GM19468 (cell line): ENCODE measurements around the gene PSKH1.

Experiments
- ATAC-seq: cut with Tn5 transposase; IDR thresholded peaks from one replicate; pipeline ENCODE4 v1.9.1; 2021; ENCODE audit warnings: mild to moderate bottlenecking, moderate library complexity, moderate number of reproducible peaks; ENCODE audit not compliant: unreplicated experiment; ENCODE audit errors: extremely low read depth

Gene PSKH1

DNA sequence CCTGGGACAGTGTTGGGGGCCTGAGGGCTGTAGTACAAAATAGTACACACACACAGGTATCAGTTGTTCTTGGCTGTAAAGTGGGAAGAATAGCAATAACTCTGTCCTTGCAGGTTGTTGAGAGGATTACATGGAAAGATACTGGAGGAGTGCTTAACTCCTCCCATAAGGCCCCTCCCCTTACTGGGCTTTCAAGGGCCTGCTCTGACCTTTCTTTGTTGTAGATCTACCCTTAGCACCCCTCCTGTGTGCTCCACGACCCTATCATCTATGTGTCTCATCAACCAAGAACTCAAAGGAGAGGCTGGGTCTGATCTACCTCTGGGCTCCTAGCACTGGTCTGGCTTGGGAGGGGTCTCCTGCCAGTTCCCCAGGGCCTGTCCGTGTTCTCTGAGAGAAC lies 28.5 kb upstream of the PSKH1 start:
- ATAC-seq = no peak

DNA sequence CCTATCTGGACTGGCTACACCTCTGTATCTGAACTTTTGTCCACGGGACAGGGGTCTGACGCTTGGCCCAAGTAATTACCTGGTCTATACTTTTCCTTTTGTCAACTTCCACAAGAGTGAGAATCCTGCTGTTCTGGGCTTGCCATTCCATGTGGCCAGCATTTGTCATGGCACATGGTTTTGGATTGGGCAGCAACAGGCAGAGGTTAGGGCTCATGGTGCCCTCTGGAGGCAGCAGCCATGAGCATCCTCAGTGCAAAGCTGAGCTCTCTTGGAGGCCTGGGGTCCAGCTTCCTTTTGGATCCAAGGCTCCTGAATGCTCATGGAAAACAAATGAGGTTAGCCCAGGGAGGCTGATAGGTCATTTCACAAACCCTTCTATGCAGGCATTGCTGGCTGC lies 27.7 kb upstream of the PSKH1 start:
- ATAC-seq = no peak

DNA sequence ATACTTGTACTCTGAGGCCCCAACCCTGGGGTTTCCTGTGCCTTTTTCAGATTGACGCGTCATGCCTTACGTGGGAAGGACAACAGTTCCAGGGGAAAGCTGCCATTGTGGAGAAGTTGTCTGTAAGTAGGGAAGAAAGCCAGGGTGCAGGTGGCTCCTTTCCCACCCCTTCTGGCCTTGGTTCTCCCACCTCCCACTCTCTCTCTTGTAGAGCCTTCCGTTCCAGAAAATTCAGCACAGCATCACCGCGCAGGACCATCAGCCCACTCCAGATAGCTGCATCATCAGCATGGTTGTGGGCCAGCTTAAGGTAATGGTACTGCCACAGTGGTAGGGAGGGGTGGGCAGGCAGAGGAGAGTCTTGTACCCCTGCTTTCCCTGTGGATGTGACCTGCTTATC lies 24.8 kb upstream of the PSKH1 start:
- no peak for ATAC-seq

DNA sequence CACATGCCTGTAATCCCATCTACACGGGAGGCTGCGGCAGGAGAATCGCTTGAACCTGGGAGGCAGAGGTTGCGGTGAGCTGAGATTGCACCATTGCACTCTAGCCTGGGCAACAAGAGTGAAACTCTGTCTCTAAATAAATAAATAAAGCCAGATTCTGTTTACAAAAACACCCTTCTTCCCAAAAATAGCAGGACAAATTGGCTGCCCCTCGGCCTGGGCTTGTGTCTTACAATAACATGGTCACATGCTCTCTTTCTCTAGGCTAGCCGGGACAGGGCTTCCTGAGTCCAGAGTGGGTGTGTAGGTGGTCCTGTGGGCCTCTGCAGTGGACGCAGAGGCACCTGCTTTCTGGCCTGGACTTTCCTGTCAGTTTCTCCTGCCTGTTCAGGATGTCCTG lies 23.4 kb upstream of the PSKH1 start:
- no peak for ATAC-seq

DNA sequence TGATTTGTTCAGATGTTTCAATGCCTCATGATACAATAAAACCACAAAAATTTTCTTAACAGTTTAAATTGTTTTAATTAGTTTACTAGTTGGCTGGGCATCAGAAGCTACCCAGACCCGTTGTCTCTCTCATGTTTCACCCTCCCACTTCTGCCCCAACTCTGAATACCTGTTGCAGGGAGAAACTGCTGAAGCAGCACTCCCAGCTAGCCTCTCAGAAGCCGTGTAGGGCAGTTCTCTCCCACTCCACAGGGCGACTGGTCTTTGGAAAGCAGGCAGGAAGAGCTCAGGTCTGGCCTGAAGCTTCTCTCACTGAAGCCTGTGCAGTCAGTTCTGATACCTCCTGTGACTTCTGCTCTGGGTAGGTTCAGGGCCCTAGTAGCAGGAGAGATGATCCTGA lies 21.8 kb upstream of the PSKH1 start:
- no peak for ATAC-seq

DNA sequence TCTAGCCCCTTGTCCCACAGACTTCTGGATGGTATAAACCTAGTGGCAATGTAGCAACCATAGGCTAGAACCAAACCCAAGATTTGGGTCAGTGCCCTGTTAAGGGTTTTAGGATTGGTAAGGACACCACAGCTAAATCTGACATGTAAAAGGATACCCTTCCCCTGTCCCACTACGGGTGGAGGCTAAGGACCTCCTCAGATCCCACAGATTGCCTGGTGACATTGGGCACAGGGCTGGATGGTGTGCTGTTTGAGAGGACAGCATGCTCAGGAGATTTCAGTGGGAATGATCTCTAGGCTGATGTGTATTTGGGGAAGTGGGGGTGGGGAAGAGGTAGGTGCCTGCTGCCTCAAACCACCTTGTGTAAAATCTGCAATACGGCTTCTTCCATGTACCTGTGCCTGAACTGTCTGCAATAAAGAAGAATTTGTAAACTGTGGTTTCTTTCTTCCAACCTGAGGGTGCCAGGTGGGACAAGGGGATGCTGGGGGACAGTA lies 20.9 kb upstream of the PSKH1 start:
- no peak for ATAC-seq

DNA sequence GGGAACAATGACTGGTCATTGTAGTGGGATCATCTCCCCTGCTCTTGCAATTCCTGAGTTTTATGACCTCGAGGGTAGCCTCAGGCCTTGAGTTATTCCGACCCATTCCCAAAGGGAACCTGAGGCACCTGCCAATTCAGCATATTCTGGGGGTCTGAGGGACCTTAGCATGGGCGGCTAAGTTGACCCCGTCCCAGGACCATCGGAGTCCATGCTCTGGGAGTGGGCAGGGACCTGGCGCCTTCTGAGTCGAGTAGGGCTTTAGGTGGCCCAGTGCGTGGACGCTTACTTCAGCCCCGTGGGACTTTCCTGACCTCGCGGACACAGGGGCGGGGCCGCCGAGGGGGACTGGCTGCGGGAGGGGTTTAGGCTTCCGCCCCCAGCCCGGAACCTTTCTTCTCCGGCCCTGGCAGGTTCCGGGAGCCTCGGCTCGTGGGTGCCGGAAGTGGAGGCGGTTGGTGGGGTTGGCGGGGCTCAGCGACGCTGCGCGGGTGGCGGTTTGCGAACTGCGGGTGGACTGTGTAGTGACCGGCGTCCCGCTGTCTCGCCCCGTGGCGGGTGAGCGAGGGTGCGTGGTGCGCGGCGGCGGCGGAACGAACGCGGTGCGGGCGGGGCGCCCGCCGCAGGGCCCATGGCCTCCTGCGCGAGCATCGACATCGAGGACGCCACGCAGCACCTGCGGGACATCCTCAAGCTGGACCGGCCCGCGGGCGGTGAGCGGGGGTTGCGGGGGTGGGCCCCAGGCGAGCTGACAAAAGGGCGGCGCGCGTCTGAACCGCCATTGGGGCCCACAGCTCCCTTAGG lies 20.2 kb upstream of the PSKH1 start, which contains the start of gene EDC4:
Gene EDC4 (plus strand): TSS at position 422 of the 804 bp plus-strand sequence. CDS start 210 bp downstream, at position 632.
- ATAC-seq = no peak

DNA sequence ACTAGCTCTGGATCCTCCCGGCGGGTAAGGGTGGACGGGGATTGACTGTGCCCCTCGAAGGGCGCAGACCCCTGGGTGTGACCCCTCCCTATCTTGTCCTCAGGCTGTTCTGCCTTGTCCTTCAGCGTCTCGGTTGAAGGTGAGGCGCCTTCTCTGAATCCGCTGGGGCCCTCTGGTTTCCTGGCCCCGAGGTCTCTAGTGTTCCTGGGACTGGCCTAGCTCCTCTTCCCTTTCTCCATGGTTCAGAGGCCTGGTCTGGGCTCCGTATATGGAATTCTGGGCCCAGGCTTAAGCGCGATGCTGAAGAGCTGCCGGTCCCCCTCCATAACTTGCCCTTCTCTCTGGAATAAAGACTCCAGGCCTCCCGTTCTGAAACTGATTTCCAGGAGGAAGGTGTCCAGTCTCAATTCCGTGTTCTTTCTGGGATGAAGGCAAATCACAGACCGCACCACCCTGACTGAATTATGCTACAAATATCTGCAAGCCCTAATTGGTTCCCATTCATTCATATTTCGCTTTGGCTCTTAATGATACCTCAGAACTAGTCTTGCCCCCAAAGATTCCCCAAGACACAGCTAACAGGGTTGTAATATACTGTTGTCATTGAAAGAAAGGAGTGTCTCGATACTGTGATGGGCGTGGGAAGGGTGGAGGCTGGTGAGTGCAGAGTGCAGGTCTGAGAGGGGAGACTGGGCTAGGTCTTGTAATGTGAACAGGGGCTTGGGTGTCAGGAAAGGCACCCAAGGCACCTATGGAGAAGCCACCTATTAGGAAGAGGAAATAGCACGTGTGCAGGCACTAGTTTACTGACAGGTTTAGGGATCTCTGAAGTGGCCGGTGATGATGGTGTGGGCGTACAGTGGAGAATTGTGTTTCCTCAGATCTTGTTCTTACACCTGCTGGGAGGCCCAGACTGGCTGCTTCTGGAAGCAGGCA lies 19.4 kb upstream of the PSKH1 start:
- ATAC-seq = no peak

DNA sequence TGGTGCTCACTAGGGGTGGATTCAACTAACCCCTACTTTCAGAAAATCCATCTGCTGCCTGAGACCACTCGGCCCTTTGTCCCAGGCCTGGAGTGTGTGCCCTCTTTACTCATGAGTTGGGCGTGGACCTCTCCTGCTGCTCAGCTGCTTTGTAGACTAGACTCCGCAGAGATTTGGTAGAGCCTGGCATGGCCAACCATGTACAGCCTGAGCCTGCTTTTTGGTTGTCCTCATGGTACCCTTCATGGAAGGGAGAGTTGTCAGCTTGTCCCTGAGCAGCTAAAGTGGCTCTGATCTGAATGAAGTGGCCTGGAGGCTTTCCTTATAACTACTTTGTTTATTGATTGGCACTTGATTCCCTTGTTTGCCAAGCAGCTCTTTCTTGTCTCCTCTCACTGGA lies 18.7 kb upstream of the PSKH1 start:
- no peak for ATAC-seq

DNA sequence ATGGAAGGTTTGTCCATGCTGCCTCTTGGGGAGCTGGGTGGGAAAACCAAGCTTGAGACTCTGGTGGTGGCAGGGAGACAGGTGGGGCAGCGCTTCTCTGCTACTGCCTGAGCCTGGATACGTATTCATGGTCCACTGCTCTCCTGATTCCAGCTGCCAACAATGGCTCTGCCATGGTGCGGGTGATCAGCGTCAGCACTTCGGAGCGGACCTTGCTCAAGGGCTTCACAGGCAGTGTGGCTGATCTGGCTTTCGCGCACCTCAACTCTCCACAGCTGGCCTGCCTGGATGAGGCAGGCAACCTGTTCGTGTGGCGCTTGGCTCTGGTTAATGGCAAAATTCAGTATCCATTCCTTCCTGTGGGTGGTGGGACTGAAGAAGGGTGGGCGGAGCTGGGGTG lies 16.0 kb upstream of the PSKH1 start:
- no peak for ATAC-seq

DNA sequence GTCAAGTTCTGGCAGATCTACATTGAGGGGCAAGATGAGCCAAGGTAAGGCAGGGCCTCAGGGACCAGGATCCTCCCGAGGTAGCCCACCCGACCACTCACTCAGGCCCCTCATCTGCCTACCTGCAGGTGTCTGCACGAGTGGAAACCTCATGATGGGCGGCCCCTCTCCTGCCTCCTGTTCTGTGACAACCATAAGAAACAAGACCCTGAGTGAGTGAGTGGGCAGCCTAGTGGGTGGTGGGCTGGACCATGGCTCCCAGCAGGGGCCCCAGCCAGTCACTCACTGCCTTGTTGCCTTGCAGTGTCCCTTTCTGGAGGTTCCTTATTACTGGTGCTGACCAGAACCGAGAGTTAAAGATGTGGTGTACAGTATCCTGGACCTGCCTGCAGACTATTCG lies 14.8 kb upstream of the PSKH1 start:
- ATAC-seq = no peak

DNA sequence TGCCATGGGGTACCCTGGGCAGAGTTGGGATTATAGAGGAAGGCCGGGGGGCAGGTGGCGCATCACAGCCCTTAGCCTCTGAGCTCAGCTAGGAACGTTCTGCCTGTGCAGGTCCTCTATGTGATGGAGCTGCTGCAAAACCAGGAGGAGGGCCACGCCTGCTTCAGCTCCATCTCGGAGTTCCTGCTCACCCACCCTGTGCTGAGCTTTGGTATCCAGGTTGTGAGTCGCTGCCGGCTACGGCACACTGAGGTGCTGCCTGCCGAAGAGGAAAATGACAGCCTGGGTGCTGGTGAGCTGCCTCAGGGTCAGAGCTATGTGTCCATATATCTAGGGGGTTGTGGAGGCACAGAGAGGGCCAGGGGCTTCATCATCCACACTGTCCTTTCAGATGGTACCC lies 14.2 kb upstream of the PSKH1 start:
- ATAC-seq = no peak

DNA sequence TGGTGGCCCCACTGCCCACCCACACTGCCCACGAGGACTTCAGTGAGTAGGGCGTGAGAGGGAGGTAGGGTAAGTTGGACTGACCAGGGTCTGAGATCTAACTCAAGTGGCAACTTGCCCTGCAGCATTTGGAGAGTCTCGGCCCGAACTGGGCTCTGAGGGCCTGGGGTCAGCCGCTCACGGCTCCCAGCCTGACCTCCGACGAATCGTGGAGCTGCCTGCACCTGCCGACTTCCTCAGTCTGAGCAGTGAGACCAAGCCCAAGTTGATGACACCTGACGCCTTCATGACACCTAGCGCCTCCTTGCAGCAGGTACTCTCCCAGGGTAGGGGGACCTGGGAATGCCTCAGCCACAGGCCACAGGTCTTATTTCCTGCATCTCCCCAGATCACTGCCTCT lies 13.6 kb upstream of the PSKH1 start:
- no peak for ATAC-seq

DNA sequence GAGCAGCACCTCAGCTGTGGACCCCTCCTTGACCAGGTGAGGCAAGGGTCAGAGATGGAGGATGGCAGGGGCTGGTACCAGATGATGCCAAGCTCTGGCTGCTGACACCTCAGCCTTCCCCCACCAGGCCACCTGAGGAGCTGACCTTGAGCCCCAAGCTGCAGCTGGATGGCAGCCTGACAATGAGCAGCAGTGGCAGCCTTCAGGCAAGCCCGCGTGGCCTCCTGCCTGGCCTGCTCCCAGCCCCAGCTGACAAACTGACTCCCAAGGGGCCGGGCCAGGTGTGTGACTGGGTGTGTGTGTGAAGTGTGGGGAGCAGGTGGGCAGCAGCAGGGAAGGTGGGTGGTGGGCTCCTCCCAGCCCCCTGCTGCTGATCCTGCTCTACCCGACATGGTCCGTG lies 13.1 kb upstream of the PSKH1 start:
- ATAC-seq = no peak

DNA sequence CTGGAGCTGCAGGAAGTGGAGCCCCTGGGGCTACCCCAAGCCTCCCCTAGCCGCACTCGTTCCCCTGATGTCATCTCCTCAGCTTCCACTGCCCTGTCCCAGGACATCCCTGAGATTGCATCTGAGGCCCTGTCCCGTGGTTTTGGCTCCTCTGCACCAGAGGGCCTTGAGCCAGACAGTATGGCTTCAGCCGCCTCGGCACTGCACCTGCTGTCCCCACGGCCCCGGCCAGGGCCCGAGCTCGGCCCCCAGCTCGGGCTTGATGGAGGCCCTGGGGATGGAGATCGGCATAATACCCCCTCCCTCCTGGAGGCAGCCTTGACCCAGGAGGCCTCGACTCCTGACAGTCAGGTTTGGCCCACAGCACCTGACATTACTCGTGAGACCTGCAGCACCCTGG lies 12.5 kb upstream of the PSKH1 start:
- no peak for ATAC-seq

DNA sequence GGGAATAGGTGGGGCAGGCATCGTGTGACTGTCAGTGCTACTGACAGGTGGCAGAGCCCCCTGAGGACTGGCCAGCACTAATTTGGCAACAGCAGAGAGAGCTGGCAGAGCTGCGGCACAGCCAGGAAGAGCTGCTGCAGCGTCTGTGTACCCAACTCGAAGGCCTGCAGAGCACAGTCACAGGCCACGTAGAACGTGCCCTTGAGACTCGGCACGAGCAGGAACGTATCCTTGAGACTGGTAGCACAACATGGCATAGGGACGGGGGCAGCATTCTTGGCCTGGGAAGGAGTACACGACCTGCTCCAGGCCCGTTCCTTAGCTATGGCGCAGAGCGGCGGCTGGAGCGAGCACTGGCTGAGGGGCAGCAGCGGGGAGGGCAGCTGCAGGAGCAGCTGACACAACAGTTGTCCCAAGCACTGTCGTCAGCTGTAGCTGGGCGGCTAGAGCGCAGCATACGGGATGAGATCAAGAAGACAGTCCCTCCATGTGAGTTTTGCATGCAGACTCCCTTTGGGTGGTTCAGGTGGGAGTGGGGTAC lies 11.4 kb upstream of the PSKH1 start:
- ATAC-seq = no peak

DNA sequence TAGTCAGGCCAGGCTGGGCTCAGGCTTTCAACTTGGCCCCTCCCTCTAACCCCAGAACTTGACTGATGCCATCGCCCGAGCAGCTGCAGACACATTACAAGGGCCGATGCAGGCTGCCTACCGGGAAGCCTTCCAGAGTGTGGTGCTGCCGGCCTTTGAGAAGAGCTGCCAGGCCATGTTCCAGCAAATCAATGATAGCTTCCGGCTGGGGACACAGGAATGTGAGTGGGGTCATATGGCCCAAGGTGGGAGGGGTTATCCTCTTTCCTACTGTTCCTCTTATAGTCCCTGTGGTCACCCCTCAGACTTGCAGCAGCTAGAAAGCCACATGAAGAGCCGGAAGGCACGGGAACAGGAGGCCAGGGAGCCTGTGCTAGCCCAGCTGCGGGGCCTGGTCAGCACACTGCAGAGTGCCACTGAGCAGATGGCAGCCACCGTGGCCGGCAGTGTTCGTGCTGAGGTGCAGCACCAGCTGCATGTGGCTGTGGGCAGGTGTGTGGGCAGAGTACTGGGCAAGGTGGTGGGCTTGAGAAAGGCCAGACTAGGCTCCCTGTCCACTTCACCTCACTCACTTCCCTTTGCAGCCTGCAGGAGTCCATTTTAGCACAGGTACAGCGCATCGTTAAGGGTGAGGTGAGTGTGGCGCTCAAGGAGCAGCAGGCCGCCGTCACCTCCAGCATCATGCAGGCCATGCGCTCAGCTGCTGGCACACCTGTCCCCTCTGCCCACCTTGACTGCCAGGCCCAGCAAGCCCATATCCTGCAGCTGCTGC lies 10.5 kb upstream of the PSKH1 start:
- ATAC-seq = no peak

DNA sequence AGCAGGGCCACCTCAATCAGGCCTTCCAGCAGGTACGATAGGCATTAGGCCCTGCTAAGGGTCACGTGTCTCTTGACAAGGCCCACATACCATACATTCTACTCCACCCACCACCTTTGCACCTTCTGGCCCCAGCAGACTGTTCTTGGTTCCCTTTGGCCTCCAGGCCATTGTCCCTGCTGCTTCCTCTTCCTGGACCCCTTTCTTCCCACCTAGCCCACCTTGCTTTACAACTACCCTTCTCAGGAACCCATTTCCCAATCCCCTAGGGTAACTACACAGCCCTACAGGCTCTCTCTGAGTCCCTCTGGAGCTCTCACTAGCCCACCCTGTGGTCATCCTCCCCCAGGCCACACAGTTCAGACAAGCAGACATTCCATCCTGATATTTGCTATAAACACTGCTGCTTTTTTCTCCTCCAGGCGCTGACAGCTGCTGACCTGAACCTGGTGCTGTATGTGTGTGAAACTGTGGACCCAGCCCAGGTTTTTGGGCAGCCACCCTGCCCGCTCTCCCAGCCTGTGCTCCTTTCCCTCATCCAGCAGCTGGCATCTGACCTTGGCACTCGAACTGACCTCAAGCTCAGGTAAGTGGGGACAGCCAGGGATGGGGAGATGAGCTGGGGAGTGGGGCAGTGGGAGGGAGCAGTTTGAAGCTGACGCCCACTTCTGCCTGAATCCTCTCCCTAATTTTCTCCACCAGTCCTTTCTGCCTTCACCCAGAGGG lies 9.7 kb upstream of the PSKH1 start:
- ATAC-seq = no peak

DNA sequence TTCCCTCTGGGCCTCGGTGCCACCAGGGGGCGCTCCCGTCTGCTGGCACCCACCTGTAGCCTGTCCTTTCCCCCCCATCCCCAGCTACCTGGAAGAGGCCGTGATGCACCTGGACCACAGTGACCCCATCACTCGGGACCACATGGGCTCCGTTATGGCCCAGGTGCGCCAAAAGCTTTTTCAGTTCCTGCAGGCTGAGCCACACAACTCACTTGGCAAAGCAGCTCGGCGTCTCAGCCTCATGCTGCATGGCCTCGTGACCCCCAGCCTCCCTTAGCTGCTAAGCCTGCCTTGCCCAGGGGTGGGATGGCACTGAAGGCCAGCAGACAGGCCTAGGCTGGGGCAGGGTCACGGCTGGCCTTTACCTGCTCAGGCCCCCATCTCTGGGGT lies 9.2 kb upstream of the PSKH1 start:
- ATAC-seq = no peak

DNA sequence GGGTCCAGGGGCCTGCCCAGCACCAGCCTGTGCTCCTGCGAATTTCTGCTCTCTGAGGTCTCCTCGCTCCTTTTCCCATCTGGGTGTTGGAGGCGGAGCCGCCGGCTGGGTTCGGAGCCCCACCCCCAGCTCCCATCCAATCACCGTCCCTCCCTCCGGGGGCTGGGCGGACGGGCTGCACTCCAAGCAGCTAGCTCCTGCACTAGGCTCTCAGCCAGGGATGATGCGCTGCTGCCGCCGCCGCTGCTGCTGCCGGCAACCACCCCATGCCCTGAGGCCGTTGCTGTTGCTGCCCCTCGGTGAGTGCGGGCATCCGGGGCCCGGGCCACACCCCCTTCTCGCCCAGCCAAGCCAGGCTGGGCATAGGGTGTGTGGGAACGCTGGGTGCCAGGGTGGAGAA lies 8.4 kb upstream of the PSKH1 start, which contains the start of gene NRN1L:
Gene NRN1L (plus strand): TSS at position 202 of the 400 bp plus-strand sequence. CDS start 19 bp downstream, at position 221.
- no peak for ATAC-seq
